Bronchial epithelial cell (primary cell): ENCODE measurements around the gene HDAC9. TPM values are rescaled to one million over a fixed set of nuclear protein-coding genes. Genes with fewer than 3 reads are reported as not detected.

Source experiments
- DNase-seq: peaks from one replicate; pipeline ENCODE4 v3.0.0-alpha.2; 2010; ENCODE audit warnings: low read depth
- FAIRE-seq: peaks from 2 replicates; lab custom pipeline; 2011; peaks lifted over from hg19 to GRCh38; lab: Jason Lieb, UNC
- H3K27me3 ChIP-seq: 2 replicates; pipeline ENCODE4 v1.5.1; 2011; ENCODE audit warnings: low read length; ENCODE audit not compliant: control insufficient read depth, insufficient read depth
- H3K36me3 ChIP-seq: 2 replicates; pipeline ENCODE4 v1.5.1; 2011; ENCODE audit warnings: low read length; ENCODE audit not compliant: control insufficient read depth, insufficient read depth
- H3K4me3 ChIP-seq: 2 replicates; pipeline ENCODE4 v1.5.1; 2011; ENCODE audit warnings: mild to moderate bottlenecking, low read depth, low read length, control low read depth
- CTCF ChIP-seq: IDR thresholded peaks from 2 replicates; pipeline ENCODE4 v1.5.1; 2011; ENCODE audit warnings: mild to moderate bottlenecking, moderate library complexity, low read length, control low read depth, inconsistent platforms; ENCODE audit not compliant: insufficient read depth, severe bottlenecking
- total RNA-seq: library from RNA; depleted of rRNA; stranded (reverse); fragments of >200 nt; gene quantifications from 2 replicates; pipeline ENCODE4 v1.2.1, GENCODE V29; 2014

Gene HDAC9
- total RNA-seq, 1 donor from 2014 or later = 12.1 TPM

- FAIRE-seq (no peak), DNase-seq (no peak)
- Histone ChIP-seq H3K27me3 (no peaks in the 10 kb centered on the region), H3K4me3 (no peak overlapping the region), H3K36me3 (no peaks in the 10 kb centered on the region)
- no peak for TF ChIP-seq CTCF
These were observed 128.9 kb downstream of the HDAC9 start for GRCh38 chr7:18624459-18624858.

- no peak for DNase-seq
- TF ChIP-seq CTCF = no peak
- Histone ChIP-seq H3K4me3 (no peak overlapping the region), H3K27me3 (no peaks in the 10 kb centered on the region), H3K36me3 (no peaks in the 10 kb centered on the region)
- FAIRE-seq = no peak
These were observed 130.5 kb downstream of the HDAC9 start for GRCh38 chr7:18626086-18626485.

- H3K27me3 ChIP-seq = no peaks in the 10 kb centered on the region
- no peak for TF ChIP-seq CTCF
- DNase-seq = no peak
- no peak for FAIRE-seq
- H3K4me3 ChIP-seq = no peak overlapping the region
- no peaks in the 10 kb centered on the region for H3K36me3 ChIP-seq
These were observed 131.2 kb downstream of the HDAC9 start for GRCh38 chr7:18626717-18627116.

- no peak for FAIRE-seq
- no peak for DNase-seq
- Histone ChIP-seq H3K4me3 (no peak overlapping the region), H3K36me3 (no peaks in the 10 kb centered on the region), H3K27me3 (no peaks in the 10 kb centered on the region)
- no peak for TF ChIP-seq CTCF
These were observed 142.0 kb downstream of the HDAC9 start for GRCh38 chr7:18637516-18637915.

GRCh38 chr7:18638594-18639452, 143.3 kb downstream of the HDAC9 start:
- no peak for FAIRE-seq
- no peaks in the 10 kb centered on the region for H3K27me3 ChIP-seq
- no peak for TF ChIP-seq CTCF
- peak; percentile 44 for DNase-seq
- H3K36me3 ChIP-seq = no peaks in the 10 kb centered on the region
- no peak overlapping the region for H3K4me3 ChIP-seq
